HepG2 (cell line): Measurements from ENCODE around the gene TMEM184B. TPM values are rescaled to one million over a fixed set of nuclear protein-coding genes. Genes with fewer than 3 reads are reported as not detected.

Experiments used
- DMAP1 ChIP-seq: IDR thresholded peaks from 2 replicates; pipeline ENCODE4 v1.6.1; 2016
- ESRRA ChIP-seq: sonication (generic); formaldehyde crosslinking; IDR thresholded peaks from 2 replicates; pipeline ENCODE4 v1.5.1; 2020; ENCODE audit warnings: mild to moderate bottlenecking, low read depth, missing genetic modification reagents
- HDAC6 ChIP-seq: fragments of 200-600 bp; sonication (generic); IDR thresholded peaks from 2 replicates; pipeline ENCODE4 v1.7.0; 2017; ENCODE audit warnings: mild to moderate bottlenecking, antibody characterized with exemption, low read length, low read depth
- KMT2A ChIP-seq: sonication (generic); formaldehyde crosslinking; IDR thresholded peaks from 2 replicates; pipeline ENCODE4 v1.4.0; 2020; ENCODE audit warnings: missing genetic modification reagents
- NFYC ChIP-seq: IDR thresholded peaks from 2 replicates; pipeline ENCODE4 v1.6.1; 2016; ENCODE audit warnings: missing genetic modification reagents, missing compliant biosample characterization
- SALL1 ChIP-seq: sonication (generic); formaldehyde crosslinking; IDR thresholded peaks from 2 replicates; pipeline ENCODE4 v1.8.0; 2022; ENCODE audit warnings: mild to moderate bottlenecking, missing genetic modification reagents
- SOX13 ChIP-seq, 3 experiments: fragments of 450-650 bp in 1 of 3; sonication (generic) in 1 of 3; formaldehyde crosslinking in 1 of 3; IDR thresholded peaks in 2 of 3; conservative IDR thresholded peaks in 1 of 3; 2 replicates each; pipeline versions ENCODE4 v1.5.0 to v1.6.1; 2016 to 2020; ENCODE audit warnings: antibody characterized with exemption in 1 of 3, mild to moderate bottlenecking in 1 of 3, missing compliant biosample characterization in 1 of 3, missing genetic modification reagents in 1 of 3, moderate library complexity in 1 of 3
- THAP11 ChIP-seq: IDR thresholded peaks from 2 replicates; pipeline ENCODE4 v1.6.1; 2016; ENCODE audit warnings: missing biosample characterization, missing genetic modification reagents
- ZNF891 ChIP-seq: sonication (generic); formaldehyde crosslinking; IDR thresholded peaks from 2 replicates; pipeline ENCODE4 v1.5.0; 2020; ENCODE audit warnings: mild to moderate bottlenecking, missing genetic modification reagents
- polyA plus RNA-seq, 8 experiments: library from polyadenylated mRNA; depleted of rRNA in 3 of 8; stranded (reverse) in 7 of 8; unstranded in 1 of 8; fragments of >200 nt; fragmentation: Illumina TruSeq in 4 of 8; extraction: Trizol in 4 of 8; gene quantifications; 2 replicates each; pipeline versions ENCODE4 v1.2.1 to v1.2.3, GENCODE V29; 2011 to 2016; ENCODE audit warnings: low read depth in 4 of 8, missing spikeins in 1 of 8, mixed read lengths in 1 of 8; ENCODE audit not compliant: insufficient read depth in 1 of 8
- total RNA-seq, 5 experiments: library from RNA; depleted of rRNA; stranded (reverse); fragments of >200 nt; fragmentation: Illumina TruSeq; extraction: Trizol; gene quantifications; 2 replicates each; pipeline ENCODE4 v1.2.3, GENCODE V29; 2016; ENCODE audit warnings: low read depth in 1 of 5
- TF ChIP-seq, protein P1 (sequence below): sonication (generic); formaldehyde crosslinking; IDR thresholded peaks from 2 replicates; pipeline ENCODE4 v1.5.1; 2020; ENCODE audit warnings: mild to moderate bottlenecking, missing genetic modification reagents, borderline replicate concordance
- TF ChIP-seq, protein P2 (sequence below): IDR thresholded peaks from 2 replicates; pipeline ENCODE4 v1.6.1; 2012; ENCODE audit warnings: inconsistent platforms
- TF ChIP-seq, protein P3 (sequence below), 2 experiments: sonication (generic) in 1 of 2; formaldehyde crosslinking in 1 of 2; IDR thresholded peaks; 2 replicates each; pipeline versions ENCODE4 v1.5.1 to v1.6.1; 2011 to 2020; ENCODE audit warnings: borderline replicate concordance in 1 of 2, low read depth in 1 of 2, low read length in 1 of 2, mild to moderate bottlenecking in 1 of 2, missing genetic modification reagents in 1 of 2, moderate library complexity in 1 of 2
- TF ChIP-seq, protein P4 (sequence below): IDR thresholded peaks from 2 replicates; pipeline ENCODE4 v1.6.1; 2016; ENCODE audit warnings: low read depth
- TF ChIP-seq, protein P5 (sequence below): sonication (generic); formaldehyde crosslinking; IDR thresholded peaks from 2 replicates; pipeline ENCODE4 v1.4.0; 2020; ENCODE audit warnings: missing genetic modification reagents, mild to moderate bottlenecking, borderline replicate concordance

The TMEM184B gene
- total and polyA plus RNA-seq, 2 of the 13 experiments (the other 11 are each of a cell fraction or from before 2014, with no cell fraction given) = 15.9 to 16.0 TPM

DNA sequence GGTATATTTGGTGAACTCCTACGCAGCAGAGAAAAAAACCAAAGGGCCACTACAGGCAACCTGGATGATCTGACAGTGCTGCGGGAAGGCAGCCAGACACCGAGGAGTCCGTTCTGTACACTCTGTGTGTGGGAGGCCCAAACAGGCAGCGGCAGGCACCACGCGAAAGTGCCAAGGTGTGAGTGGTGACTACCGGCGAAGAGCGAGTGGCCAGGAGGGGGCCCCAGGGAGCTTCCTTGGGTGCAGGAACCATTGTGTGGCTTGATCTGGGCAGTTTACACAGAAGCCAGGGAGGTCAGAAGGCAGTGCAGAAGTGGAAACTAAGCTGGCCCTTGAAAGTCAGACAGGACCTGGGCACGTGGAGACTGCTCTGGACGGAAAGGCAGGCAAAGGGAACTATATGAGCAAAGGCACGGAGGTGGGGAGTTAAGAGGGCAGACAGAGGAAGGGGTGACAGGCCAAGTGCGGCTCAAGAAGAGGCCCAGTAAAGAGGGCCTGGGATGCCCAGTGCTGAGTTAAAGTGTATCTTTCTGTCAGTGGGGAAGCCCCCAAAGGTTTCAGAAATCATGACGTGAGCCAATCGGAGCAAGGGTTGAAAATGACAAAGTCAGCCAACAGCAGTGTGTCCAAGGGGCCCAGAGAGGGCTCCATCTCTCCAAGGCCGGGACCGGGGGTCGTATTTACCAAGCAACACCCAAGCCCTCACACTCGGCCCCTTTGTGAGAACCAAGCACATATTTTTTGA is 10.6 kb downstream of the TMEM184B start (continued):
- TF ChIP-seq, protein P1, sequence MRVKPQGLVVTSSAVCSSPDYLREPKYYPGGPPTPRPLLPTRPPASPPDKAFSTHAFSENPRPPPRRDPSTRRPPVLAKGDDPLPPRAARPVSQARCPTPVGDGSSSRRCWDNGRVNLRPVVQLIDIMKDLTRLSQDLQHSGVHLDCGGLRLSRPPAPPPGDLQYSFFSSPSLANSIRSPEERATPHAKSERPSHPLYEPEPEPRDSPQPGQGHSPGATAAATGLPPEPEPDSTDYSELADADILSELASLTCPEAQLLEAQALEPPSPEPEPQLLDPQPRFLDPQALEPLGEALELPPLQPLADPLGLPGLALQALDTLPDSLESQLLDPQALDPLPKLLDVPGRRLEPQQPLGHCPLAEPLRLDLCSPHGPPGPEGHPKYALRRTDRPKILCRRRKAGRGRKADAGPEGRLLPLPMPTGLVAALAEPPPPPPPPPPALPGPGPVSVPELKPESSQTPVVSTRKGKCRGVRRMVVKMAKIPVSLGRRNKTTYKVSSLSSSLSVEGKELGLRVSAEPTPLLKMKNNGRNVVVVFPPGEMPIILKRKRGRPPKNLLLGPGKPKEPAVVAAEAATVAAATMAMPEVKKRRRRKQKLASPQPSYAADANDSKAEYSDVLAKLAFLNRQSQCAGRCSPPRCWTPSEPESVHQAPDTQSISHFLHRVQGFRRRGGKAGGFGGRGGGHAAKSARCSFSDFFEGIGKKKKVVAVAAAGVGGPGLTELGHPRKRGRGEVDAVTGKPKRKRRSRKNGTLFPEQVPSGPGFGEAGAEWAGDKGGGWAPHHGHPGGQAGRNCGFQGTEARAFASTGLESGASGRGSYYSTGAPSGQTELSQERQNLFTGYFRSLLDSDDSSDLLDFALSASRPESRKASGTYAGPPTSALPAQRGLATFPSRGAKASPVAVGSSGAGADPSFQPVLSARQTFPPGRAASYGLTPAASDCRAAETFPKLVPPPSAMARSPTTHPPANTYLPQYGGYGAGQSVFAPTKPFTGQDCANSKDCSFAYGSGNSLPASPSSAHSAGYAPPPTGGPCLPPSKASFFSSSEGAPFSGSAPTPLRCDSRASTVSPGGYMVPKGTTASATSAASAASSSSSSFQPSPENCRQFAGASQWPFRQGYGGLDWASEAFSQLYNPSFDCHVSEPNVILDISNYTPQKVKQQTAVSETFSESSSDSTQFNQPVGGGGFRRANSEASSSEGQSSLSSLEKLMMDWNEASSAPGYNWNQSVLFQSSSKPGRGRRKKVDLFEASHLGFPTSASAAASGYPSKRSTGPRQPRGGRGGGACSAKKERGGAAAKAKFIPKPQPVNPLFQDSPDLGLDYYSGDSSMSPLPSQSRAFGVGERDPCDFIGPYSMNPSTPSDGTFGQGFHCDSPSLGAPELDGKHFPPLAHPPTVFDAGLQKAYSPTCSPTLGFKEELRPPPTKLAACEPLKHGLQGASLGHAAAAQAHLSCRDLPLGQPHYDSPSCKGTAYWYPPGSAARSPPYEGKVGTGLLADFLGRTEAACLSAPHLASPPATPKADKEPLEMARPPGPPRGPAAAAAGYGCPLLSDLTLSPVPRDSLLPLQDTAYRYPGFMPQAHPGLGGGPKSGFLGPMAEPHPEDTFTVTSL (CRISPR knock-in tag) = 0 out of 2 replicates have a peak, but pooled peaks have one; percentile 22
- TF ChIP-seq, protein P2, sequence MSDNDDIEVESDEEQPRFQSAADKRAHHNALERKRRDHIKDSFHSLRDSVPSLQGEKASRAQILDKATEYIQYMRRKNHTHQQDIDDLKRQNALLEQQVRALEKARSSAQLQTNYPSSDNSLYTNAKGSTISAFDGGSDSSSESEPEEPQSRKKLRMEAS = peak; percentile 72
- TF ChIP-seq ZNF891 (CRISPR knock-in tag) (no peak), ESRRA (CRISPR knock-in tag) (0 out of 2 replicates have a peak, but pooled peaks have one; percentile 35), HDAC6 (no peak), THAP11 (CRISPR knock-in tag) (peak; percentile 37), KMT2A (CRISPR knock-in tag) (0 out of 2 replicates have a peak, but pooled peaks have one; percentile 70), SOX13 (IDR thresholded peaks at IDR 0.05) (no peak), SOX13 (CRISPR knock-in tag; conservative IDR thresholded peaks at IDR 0.05 in 1 of 2, IDR thresholded peaks at IDR 0.05 in 1 of 2) (0 out of 4 replicates have a peak, but pooled peaks of 1 of the 2 experiments have one; percentile 20), NFYC (CRISPR knock-in tag) (no peak), SALL1 (CRISPR knock-in tag) (peak; percentile 59; the same call in 1 of the 2 replicates), DMAP1 (CRISPR knock-in tag) (no peak)
- TF ChIP-seq, protein P3, sequence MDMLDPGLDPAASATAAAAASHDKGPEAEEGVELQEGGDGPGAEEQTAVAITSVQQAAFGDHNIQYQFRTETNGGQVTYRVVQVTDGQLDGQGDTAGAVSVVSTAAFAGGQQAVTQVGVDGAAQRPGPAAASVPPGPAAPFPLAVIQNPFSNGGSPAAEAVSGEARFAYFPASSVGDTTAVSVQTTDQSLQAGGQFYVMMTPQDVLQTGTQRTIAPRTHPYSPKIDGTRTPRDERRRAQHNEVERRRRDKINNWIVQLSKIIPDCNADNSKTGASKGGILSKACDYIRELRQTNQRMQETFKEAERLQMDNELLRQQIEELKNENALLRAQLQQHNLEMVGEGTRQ (IDR thresholded peaks at IDR 0.05; ENCODE audit: low read depth, low read length) = 0 out of 2 replicates have a peak, but pooled peaks have one; percentile 3
- TF ChIP-seq, protein P3 (CRISPR knock-in tag; IDR thresholded peaks at IDR 0.05; ENCODE audit: borderline replicate concordance) = no peak
- TF ChIP-seq, protein P4, sequence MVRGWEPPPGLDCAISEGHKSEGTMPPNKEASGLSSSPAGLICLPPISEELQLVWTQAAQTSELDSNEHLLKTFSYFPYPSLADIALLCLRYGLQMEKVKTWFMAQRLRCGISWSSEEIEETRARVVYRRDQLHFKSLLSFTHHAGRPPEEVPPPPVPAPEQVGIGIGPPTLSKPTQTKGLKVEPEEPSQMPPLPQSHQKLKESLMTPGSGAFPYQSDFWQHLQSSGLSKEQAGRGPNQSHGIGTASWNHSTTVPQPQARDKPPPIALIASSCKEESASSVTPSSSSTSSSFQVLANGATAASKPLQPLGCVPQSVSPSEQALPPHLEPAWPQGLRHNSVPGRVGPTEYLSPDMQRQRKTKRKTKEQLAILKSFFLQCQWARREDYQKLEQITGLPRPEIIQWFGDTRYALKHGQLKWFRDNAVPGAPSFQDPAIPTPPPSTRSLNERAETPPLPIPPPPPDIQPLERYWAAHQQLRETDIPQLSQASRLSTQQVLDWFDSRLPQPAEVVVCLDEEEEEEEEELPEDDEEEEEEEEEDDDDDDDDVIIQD (CRISPR knock-in tag) = no peak
- TF ChIP-seq, protein P5, sequence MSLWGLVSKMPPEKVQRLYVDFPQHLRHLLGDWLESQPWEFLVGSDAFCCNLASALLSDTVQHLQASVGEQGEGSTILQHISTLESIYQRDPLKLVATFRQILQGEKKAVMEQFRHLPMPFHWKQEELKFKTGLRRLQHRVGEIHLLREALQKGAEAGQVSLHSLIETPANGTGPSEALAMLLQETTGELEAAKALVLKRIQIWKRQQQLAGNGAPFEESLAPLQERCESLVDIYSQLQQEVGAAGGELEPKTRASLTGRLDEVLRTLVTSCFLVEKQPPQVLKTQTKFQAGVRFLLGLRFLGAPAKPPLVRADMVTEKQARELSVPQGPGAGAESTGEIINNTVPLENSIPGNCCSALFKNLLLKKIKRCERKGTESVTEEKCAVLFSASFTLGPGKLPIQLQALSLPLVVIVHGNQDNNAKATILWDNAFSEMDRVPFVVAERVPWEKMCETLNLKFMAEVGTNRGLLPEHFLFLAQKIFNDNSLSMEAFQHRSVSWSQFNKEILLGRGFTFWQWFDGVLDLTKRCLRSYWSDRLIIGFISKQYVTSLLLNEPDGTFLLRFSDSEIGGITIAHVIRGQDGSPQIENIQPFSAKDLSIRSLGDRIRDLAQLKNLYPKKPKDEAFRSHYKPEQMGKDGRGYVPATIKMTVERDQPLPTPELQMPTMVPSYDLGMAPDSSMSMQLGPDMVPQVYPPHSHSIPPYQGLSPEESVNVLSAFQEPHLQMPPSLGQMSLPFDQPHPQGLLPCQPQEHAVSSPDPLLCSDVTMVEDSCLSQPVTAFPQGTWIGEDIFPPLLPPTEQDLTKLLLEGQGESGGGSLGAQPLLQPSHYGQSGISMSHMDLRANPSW (CRISPR knock-in tag) = no peak
